Keratinocyte (primary cell): Measurements from ENCODE around the gene PAQR6.

Experiments
- CTCF ChIP-seq, 3 experiments: IDR thresholded peaks in 1 of 3; conservative IDR thresholded peaks in 1 of 3; optimal IDR thresholded peaks in 1 of 3; 2 replicates in 2 of 3; 3 replicates in 1 of 3; pipeline versions ENCODE3 to v1.5.1; 2011; ENCODE audit warnings: low read length in 3 of 3, mild to moderate bottlenecking in 3 of 3, moderate library complexity in 2 of 3, control low read depth in 1 of 3, inconsistent platforms in 1 of 3; ENCODE audit not compliant: insufficient read depth in 2 of 3; ENCODE audit errors: extremely low read depth in 1 of 3
- EZH2 ChIP-seq: IDR thresholded peaks from one replicate; pipeline ENCODE4 v1.6.1; 2012; ENCODE audit warnings: inconsistent platforms, mild to moderate bottlenecking, low read length, moderate library complexity

GRCh38 chr1:156195853-156196252 is 52.0 kb downstream of the PAQR6 start:
- TF ChIP-seq CTCF (optimal IDR thresholded peaks at IDR 0.05 in 1 of 3, IDR thresholded peaks at IDR 0.05 in 1 of 3, conservative IDR thresholded peaks at IDR 0.05 in 1 of 3; ENCODE audit: extremely low read depth in 1 of 3, insufficient read depth in 2 of 3, low read length in 3 of 3) = no peak
- no peak for TF ChIP-seq EZH2
